Measurements from ENCODE around the gene CELF5.
"Not testable (repeated sequence)": the region's sequence is repeated elsewhere in the genome, so short reads cannot be mapped to it uniquely, and the experiment has no call there.

CELF5 gene

DNA sequence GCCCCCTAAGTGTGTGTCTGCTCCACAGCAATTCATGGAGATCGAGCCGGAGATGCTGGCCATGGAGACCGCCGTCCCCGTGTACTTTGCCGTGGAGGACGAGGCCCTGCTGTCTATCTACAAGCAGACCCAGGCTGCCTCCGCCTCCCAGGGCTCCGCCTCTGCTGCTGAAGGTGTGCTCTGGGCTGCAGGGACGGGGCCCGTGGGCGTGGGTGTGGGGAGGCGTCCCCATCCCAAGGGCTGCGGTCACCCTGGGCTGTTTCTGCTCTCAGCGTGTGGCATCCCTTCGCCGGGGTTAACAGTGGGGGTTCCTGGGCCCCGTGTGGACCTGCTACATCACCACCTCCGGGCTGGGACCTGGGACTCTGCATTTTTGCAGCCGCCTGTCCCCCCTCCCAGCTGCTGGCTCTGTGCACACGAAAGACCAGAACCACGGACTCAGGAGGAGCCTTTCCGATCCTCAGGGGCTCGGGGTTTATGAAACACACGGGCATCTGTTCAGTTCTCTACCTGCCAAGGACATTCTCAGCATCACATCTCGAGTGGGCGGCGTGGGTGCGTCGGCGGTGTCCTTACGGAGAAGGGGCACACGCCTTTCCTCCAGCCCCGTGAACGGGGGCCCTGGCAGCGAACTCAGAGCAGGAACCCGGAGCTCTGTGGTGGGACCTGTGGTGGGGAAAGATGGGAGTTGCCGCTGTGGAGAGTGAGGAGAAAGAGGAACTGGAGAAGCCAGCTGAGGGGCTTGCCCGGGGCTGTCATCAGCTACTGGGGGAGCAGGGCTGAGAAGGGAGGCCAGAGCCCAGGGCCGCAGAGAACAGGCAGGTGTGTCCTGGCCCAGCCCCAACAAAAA is 31.0 kb upstream of the CELF5 start:
- no peak for DNase-seq (ENCODE audit: low read depth in 1 of 2, low spot score in 1 of 2)
- in situ Hi-C loops (cut with HindIII; ENCODE audit: low pct_unique_long_range_greater_than_20kb, low sequenced_read_pairs): no loop called here
- TF ChIP-seq JUND (IDR thresholded peaks at IDR 0.05; ENCODE audit: low read depth): no peak

DNA sequence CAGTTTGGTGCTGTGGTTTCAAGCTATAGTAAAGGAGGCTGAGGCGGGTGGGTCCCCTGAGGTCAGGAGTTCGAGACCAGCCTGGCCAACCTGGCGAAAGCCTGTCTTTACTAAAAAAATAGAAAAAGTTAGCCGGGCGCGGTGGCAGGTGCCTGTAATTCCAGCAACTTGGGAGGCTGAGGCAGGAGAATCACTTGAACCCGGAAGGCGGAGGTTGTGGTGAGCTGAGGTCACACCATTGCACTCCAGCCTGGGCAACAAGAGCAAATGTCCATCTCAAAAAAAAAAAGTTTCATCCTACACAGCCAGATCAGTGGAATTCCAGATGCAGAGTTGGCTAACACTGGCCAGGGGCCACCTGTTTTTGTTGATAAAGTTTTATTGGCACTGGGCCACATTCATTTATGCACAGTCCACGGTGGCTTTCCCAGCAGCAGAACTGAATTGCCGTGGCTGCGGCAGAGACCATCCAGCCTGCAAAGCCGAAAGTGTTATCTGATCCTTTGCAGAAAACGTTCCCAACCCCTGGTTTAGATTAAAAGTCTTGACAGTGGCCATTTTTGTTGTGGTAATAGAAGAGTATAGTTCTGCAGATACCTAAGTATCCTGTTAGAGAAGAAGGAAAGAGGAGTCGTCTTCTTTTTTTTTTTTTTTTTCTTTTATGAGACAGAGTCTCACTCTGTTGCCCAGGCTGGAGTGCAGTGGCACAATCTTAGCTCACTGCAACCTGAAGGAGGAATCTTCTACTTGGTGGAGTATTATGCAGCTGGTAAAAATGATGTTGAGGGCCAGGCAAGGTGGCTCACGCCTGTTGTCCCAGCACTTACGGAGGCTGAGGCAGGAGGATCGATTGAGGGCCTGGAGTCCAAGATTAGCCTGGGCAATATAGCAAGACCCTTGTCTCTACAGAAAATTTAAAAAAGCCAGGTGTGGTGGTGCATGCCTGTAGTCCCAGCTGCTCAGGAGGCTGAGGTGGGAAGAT is 30.1 kb upstream of the CELF5 start:
- no peak for DNase-seq (ENCODE audit: low read depth in 1 of 2, low spot score in 1 of 2)

DNA sequence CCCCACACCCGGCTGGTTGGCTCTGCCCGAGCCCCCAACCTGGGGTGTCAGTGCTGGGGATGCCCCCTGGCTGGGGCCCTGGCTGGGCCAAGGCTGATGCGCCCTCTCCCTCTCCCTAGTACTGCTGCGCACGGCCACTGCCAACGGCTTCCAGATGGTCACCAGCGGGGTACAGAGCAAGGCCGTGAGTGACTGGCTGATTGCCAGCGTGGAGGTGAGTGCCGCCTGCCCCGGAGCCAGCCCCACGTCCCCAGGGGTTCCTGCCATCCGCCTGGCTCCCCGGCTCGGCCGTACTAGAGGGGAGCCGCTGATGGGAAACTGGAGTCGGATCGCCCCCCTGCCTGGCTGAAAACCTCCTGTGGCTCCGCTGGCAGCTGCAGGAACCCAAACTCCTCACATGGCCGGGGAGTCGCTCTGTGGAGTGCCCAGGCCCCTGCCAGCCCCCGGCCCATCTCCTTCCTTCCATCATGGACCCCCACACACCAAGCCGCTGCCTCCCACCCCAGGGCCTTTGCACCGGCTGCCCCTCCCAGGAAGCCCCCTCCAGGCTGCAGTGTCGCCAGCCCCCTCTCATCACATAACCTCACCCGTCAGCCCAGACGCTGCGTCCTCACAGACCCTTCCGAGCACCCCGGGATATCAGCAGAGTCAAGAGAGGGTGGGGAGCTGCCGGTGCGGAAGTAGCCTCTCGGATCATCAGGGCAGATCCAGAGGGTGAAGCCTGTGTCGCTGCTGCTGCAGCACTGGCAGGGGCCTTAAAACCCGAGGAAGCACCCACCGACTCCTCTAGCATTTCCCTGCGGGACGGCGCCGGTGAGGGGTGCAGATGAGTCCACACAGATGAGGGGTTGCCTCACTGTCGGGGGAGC is 28.2 kb upstream of the CELF5 start:
- no peak for DNase-seq (ENCODE audit: low read depth in 1 of 2, low spot score in 1 of 2)
- in situ Hi-C loops (cut with HindIII; ENCODE audit: low pct_unique_long_range_greater_than_20kb, low sequenced_read_pairs): no loop called here
- TF ChIP-seq JUND (IDR thresholded peaks at IDR 0.05; ENCODE audit: low read depth): no peak

More for the DNA sequence above, 30.1 kb upstream of the CELF5 start:
- in situ Hi-C loops (cut with HindIII; ENCODE audit: low pct_unique_long_range_greater_than_20kb, low sequenced_read_pairs): no loop called here
- TF ChIP-seq JUND (IDR thresholded peaks at IDR 0.05; ENCODE audit: low read depth): no peak

DNA sequence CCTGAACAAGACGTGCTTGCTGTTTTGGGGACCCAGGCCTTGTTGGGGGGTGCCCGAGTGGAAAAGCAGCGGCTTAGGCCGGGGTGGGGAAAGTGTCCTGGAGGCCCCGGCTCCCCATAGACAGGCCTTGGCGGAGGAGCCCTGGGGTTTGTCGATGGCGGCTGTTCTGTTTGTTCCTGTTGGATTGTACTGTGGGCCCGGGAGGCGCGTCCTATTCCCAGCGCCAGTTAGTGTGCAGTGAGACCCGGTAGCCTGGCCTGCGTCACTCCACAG is 27.6 kb upstream of the CELF5 start:
- in situ Hi-C loops (cut with HindIII; ENCODE audit: low pct_unique_long_range_greater_than_20kb, low sequenced_read_pairs): no loop called here
- no peak for DNase-seq (ENCODE audit: low read depth in 1 of 2, low spot score in 1 of 2)

DNA sequence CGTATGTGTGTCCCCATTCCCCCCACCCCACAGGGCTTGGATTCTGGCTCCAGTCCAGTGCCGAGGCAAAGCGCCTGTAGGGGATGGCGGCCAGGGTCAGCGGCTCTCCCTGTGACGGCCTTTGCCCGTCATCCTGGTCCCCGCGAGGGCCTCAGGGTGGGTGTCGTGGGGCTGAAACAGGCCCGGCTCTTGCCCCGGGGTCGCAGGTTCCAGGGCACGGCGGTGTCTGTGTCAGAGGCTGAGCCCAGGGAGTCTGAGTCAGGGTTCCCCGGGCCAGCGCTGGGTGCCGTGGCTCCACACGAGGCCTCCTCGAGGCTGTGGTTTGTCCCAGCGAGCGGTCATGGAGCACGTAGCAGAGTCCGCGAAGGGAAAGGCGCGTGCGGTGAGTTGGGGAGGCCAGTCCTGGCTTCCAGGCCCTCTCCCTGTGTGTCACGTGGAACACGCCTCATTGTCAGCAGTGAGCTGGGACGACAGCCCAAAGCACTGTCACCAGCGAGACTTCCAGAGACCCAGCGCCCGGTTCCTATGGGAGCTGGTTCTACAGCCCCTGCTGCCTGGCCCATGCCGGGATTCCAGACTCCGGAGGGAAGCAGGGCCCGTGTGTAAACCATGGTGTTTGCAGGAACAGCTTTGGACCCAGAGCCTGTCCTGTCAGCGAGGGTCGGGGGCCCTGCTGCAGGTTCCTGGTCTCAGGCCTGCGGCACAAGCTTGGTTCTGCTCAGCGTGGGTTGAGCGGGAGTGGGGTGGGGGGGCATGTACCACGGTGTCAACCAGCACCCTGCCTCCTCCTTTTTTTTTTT is 25.4 kb upstream of the CELF5 start:
- in situ Hi-C loops (cut with HindIII; ENCODE audit: low pct_unique_long_range_greater_than_20kb, low sequenced_read_pairs): no loop called here
- no peak for DNase-seq (ENCODE audit: low read depth in 1 of 2, low spot score in 1 of 2)
- no peak for TF ChIP-seq JUND (IDR thresholded peaks at IDR 0.05; ENCODE audit: low read depth)

More for the DNA sequence above, 27.6 kb upstream of the CELF5 start:
- no peak for TF ChIP-seq JUND (IDR thresholded peaks at IDR 0.05; ENCODE audit: low read depth)

DNA sequence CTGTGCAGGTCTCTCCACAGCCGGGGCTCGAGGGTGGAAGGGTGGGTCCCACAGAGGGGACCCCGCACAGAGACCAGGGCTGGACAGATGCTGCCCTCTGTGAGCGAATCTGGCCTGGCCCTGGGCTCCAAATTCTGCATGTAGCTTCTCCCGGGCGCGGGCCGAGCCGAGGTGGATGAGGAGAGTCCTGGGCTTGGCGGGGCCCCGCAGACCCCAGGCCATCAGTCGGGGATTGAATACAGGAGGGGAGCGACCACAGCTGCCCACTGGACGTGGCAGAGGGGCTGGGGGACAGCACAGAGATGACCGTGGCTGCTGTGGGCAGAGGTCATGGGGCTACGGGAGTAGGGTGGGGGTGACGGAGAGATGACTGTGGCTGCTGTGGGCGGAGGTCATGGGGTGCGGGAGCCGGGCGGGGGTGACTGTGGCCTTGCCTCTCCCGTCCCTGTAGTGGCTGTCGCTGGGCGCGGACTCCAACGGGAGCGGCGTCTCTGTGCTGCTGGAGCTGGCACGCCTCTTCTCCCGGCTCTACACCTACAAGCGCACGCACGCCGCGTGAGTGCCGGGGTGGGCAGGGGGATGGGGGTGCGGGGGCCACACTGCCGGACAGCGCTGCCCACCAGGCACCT is 23.3 kb upstream of the CELF5 start:
- in situ Hi-C loops (cut with HindIII; ENCODE audit: low pct_unique_long_range_greater_than_20kb, low sequenced_read_pairs): no loop called here
- TF ChIP-seq JUND (IDR thresholded peaks at IDR 0.05; ENCODE audit: low read depth): no peak
- DNase-seq (ENCODE audit: low read depth in 1 of 2, low spot score in 1 of 2): no peak

DNA sequence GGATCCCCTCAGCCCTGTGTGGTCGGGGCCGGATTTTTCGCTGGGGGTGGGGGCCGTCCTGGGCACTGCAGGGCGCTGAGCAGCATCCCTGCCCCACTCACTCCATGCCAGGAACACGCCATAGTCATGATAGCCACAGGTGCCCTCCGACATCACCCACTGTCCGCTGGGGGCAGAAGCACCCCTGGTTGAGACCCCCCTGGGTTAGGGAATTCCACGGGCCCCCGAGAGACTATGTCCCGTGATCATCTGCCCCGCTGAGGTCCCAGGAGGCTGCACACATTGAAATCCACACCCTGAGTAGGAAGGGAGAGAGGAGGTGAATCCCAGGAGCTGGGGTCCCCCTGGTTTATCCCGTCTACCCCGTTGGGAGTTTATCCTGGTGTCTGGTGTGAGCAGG is 22.6 kb upstream of the CELF5 start:
- no peak for DNase-seq (ENCODE audit: low read depth in 1 of 2, low spot score in 1 of 2)
- in situ Hi-C loops (cut with HindIII; ENCODE audit: low pct_unique_long_range_greater_than_20kb, low sequenced_read_pairs): no loop called here
- TF ChIP-seq JUND (IDR thresholded peaks at IDR 0.05; ENCODE audit: low read depth): no peak

DNA sequence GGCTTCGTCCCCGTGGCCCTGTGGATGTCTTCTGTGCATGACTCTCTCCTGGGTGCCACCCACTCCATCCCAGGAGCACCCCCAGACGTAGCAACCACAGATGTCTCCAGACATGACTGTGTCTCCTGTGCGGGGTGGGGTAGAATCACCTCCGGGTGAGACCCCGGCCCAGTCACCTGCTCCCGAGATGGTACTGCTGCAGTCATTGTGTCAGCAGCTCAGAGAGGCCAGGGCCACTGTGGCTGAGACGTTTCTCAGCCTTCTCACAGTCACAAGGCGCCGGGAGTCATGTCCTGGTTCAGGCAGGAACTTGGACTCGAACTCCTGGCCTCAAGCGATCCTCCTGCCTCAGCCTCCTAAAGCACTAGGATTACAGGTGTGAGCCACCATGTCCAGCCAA is 22.1 kb upstream of the CELF5 start:
- in situ Hi-C loops (cut with HindIII; ENCODE audit: low pct_unique_long_range_greater_than_20kb, low sequenced_read_pairs): no loop called here
- no peak for TF ChIP-seq JUND (IDR thresholded peaks at IDR 0.05; ENCODE audit: low read depth)
- DNase-seq (ENCODE audit: low read depth in 1 of 2, low spot score in 1 of 2): no peak

DNA sequence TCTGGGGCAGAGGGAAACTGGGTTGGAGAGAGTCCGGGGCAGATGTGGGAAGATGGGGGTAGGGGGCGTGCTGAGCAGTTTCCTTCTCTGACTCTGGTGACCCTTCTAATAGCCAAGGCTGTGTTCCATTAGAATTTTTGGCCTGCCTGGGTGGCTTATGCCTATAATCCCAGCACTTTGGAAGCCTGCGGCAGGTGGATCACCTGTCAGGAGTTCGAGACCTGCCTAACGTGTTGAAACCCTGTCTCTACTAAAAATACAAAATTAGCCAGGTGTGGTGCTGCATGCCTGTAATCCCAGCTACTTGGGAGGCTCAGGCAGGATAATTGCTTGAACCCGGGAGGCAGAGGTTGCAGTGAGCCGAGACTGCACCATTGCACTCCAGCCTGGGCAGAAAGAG is 21.6 kb upstream of the CELF5 start:
- in situ Hi-C loops (cut with HindIII; ENCODE audit: low pct_unique_long_range_greater_than_20kb, low sequenced_read_pairs); DNase-seq (ENCODE audit: low read depth in 1 of 2, low spot score in 1 of 2): not testable (repeated sequence)

DNA sequence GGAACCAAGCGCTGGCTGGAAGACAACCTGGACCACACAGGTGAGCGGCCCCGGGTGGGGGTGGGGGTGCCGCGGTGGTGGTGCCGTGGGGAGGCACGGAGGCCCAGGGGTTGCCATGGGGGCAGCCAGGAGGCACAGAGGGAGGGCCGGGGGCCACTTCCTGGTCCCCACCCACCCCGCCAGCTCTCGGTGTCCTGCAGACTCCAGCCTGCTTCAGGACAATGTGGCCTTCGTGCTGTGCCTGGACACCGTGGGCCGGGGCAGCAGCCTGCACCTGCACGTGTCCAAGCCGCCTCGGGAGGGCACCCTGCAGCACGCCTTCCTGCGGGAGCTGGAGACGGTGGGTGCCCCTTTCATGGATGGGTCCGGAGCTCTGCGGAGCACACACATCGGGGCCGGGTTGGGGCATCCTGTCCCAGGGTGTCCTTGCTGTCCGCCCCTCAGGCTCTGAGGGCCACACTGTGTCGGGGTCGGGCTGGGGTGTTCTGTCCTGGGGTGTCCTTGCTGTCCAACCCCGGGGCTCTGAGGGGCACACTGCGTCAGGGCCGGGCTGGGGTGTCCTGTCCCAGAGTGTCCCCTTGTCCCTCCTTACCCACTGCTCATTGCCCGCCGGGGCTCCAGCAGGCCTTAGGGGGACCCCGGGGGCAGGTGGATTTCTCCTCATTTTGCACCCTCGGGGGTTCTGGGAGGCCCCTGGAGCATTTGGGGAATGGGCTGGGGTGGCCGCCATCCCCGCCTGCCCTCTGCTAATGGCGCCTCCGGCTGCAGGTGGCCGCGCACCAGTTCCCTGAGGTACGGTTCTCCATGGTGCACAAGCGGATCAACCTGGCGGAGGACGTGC is 20.4 kb upstream of the CELF5 start:
- in situ Hi-C loops (cut with HindIII; ENCODE audit: low pct_unique_long_range_greater_than_20kb, low sequenced_read_pairs): no loop called here
- no peak for DNase-seq (ENCODE audit: low read depth in 1 of 2, low spot score in 1 of 2)
- TF ChIP-seq JUND (IDR thresholded peaks at IDR 0.05; ENCODE audit: low read depth): no peak

All from T47D (cell line).